NOMO-1 (cell line): ENCODE data around the gene ULBP2.

ENCODE experiments used
- DNase-seq, 2 experiments: peaks; one replicate each; lab custom pipeline; 2025; ENCODE audit not compliant: unreplicated experiment in 2 of 2; lab: John Stamatoyannopoulos, UW

The ULBP2 gene

GRCh38 chr6:149941583-149942460 lies at the start of gene ULBP2:
ULBP2 (plus strand) TSS chr6:149942014; CDS start chr6:149942073, 59 bp downstream.
- DNase-seq = peak; percentile 80 to 86

GRCh38 chr6:149895048-149895590 lies 46.7 kb upstream of the ULBP2 start:
- no peak for DNase-seq

GRCh38 chr6:149895833-149896271 lies 46.0 kb upstream of the ULBP2 start:
- no peak for DNase-seq

GRCh38 chr6:149896491-149896890 lies 45.3 kb upstream of the ULBP2 start:
- DNase-seq = no peak

GRCh38 chr6:149897015-149897697 lies 44.7 kb upstream of the ULBP2 start:
- no peak for DNase-seq

GRCh38 chr6:149897855-149898744 lies 43.7 kb upstream of the ULBP2 start, which contains the start of gene RAET1E:
RAET1E (minus strand) TSS chr6:149898113; CDS start chr6:149890901, 7,212 bp downstream.
- no peak for DNase-seq

- DNase-seq = no peak
Observed at GRCh38 chr6:149898966-149899365, 42.8 kb upstream of the ULBP2 start.

- DNase-seq = no peak
Observed at GRCh38 chr6:149899486-149899885, 42.3 kb upstream of the ULBP2 start.

GRCh38 chr6:149899926-149900619 lies 41.7 kb upstream of the ULBP2 start:
- no peak for DNase-seq

GRCh38 chr6:149900620-149901443 lies 41.0 kb upstream of the ULBP2 start:
- no peak for DNase-seq

GRCh38 chr6:149901444-149902140 lies 40.2 kb upstream of the ULBP2 start:
- no peak for DNase-seq

GRCh38 chr6:149903938-149904611 lies 37.7 kb upstream of the ULBP2 start:
- DNase-seq = no peak

GRCh38 chr6:149904661-149905370 lies 37.0 kb upstream of the ULBP2 start:
- DNase-seq = no peak

- DNase-seq = no peak
Observed at GRCh38 chr6:149905371-149905910, 36.4 kb upstream of the ULBP2 start.

- DNase-seq = no peak
Observed at GRCh38 chr6:149905911-149906371, 35.9 kb upstream of the ULBP2 start.

- DNase-seq = no peak
Observed at GRCh38 chr6:149906405-149906804, 35.4 kb upstream of the ULBP2 start.

GRCh38 chr6:149907317-149907716 lies 34.5 kb upstream of the ULBP2 start:
- no peak for DNase-seq
